PC-3 (cell line): ENCODE measurements around the gene RSPO4. TPM values are rescaled to one million over a fixed set of nuclear protein-coding genes. Genes with fewer than 3 reads are reported as not detected.

Experiments used
- ATAC-seq: fragments of 200-7000 bp; cut with Tn5 transposase; 2 replicates; pipeline ENCODE4 v1.9.1; 2020; ENCODE audit warnings: mild to moderate bottlenecking, moderate library complexity
- BruUV-seq: library from RNA; stranded (reverse); fragments of 400-500 nt; replicated peaks from 2 replicates; lab custom pipeline; 2021; lab: Mats Ljungman, UMichigan
- CTCF ChIA-PET: fragments of 300-600 bp; sonication (Branson Sonifier 250); formaldehyde crosslinking; loops from one replicate; lab custom pipeline; 2022; ENCODE audit warnings: antibody characterized with exemption; lab: Charles Lee
- POLR2A ChIA-PET: fragments of 300-600 bp; sonication (Branson Sonifier 250); formaldehyde crosslinking; loops from one replicate; lab custom pipeline; 2022; ENCODE audit warnings: antibody characterized with exemption; ENCODE audit not compliant: unreplicated experiment; lab: Charles Lee
- DNase-seq: peaks from one replicate; pipeline ENCODE4 v3.0.0-alpha.2; 2015
- H2AFZ ChIP-seq: fragments of 300-600 bp; sonication (generic); 2 replicates; pipeline ENCODE4 v1.6.0; 2016; ENCODE audit warnings: antibody characterized with exemption, low read length
- H3F3A ChIP-seq: fragments of 300-600 bp; sonication (generic); one replicate; pipeline ENCODE4 v1.6.0; 2017; ENCODE audit warnings: antibody characterized with exemption, low read length, control low read depth, mild to moderate bottlenecking; ENCODE audit not compliant: unreplicated experiment
- H3K27ac ChIP-seq: fragments of 300-600 bp; sonication (generic); 2 replicates; pipeline ENCODE4 v1.5.1; 2016; ENCODE audit warnings: mild to moderate bottlenecking, low read length
- H3K27me3 ChIP-seq: fragments of 300-600 bp; sonication (generic); 2 replicates; pipeline ENCODE4 v1.6.1; 2016; ENCODE audit warnings: low read length, mixed read lengths
- H3K36me3 ChIP-seq: fragments of 300-600 bp; sonication (generic); 2 replicates; pipeline ENCODE4 v1.6.1; 2016; ENCODE audit warnings: low read depth, mixed run types, low read length, mixed read lengths
- H3K4me1 ChIP-seq: fragments of 300-600 bp; sonication (generic); 2 replicates; pipeline ENCODE4 v1.5.1; 2016; ENCODE audit warnings: low read length; ENCODE audit not compliant: insufficient read depth
- H3K4me2 ChIP-seq: fragments of 300-600 bp; sonication (generic); 2 replicates; pipeline ENCODE4 v1.6.0; 2016; ENCODE audit warnings: low read length
- H3K4me3 ChIP-seq: fragments of 300-600 bp; sonication (generic); 2 replicates; pipeline ENCODE4 v1.5.1; 2016; ENCODE audit warnings: mild to moderate bottlenecking, low read length, mixed read lengths
- H3K79me2 ChIP-seq: fragments of 300-600 bp; sonication (generic); 2 replicates; pipeline ENCODE4 v1.6.1; 2017; ENCODE audit warnings: low read length, mixed read lengths
- H3K9ac ChIP-seq: fragments of 300-600 bp; sonication (generic); 2 replicates; pipeline ENCODE4 v1.6.0; 2016; ENCODE audit warnings: mild to moderate bottlenecking, low read length
- H3K9me2 ChIP-seq: fragments of 300-600 bp; sonication (generic); replicated peaks from 2 replicates; pipeline ENCODE4 v1.6.1; 2016; ENCODE audit warnings: mixed run types, low read length, mixed read lengths
- H3K9me3 ChIP-seq: fragments of 300-600 bp; sonication (generic); 2 replicates; pipeline ENCODE4 v1.6.1; 2016; ENCODE audit warnings: low read length, mixed read lengths
- H4K20me1 ChIP-seq: fragments of 300-600 bp; sonication (generic); 2 replicates; pipeline ENCODE4 v1.6.1; 2016; ENCODE audit warnings: low read length, mixed read lengths
- EZH2 ChIP-seq: fragments of 300-600 bp; sonication (generic); IDR thresholded peaks from one replicate; pipeline ENCODE4 v1.6.1; 2017; ENCODE audit warnings: antibody characterized with exemption, mild to moderate bottlenecking, low read length; ENCODE audit not compliant: unreplicated experiment
- EZH2phosphoT487 ChIP-seq: fragments of 300-600 bp; sonication (generic); IDR thresholded peaks from 2 replicates; pipeline ENCODE4 v1.6.1; 2018; ENCODE audit warnings: mild to moderate bottlenecking, antibody characterized with exemption, low read length, borderline replicate concordance
- intact Hi-C: fragments of 100-400 bp; cut with micrococcal nuclease; formaldehyde crosslinking; loops from 2 replicates; pipeline ENCODE4 v1.9.0; 2023
- total RNA-seq: library from RNA; depleted of rRNA; stranded (reverse); fragments of >200 nt; gene quantifications from 2 replicates; pipeline ENCODE4 v1.2.3, GENCODE V29; 2014
- TF ChIP-seq, protein P1 (sequence below): fragments of 300-600 bp; sonication (generic); conservative IDR thresholded peaks from 2 replicates; pipeline ENCODE4 v1.5.1; 2017; ENCODE audit warnings: antibody characterized with exemption, low read depth, mild to moderate bottlenecking, low read length

Gene RSPO4
- total RNA-seq, 1 experiment from 2014 or later = not detected

- Histone ChIP-seq H3K27ac (no peak overlapping the region), H3K4me1 (no peaks in the 10 kb centered on the region), H3K27me3 (peaks cover 43% of the 10 kb centered on the region; the same call in 1 of the 2 replicates), H3F3A (no peaks in the 10 kb centered on the region), H3K9ac (no peak overlapping the region), H3K4me3 (no peak overlapping the region), H3K36me3 (no peaks in the 10 kb centered on the region), H4K20me1 (no peaks in the 10 kb centered on the region), H3K4me2 (no peak overlapping the region), H2AFZ (no peak overlapping the region), H3K9me3 (no peaks in the 10 kb centered on the region), H3K9me2 (no peaks in the 10 kb centered on the region), H3K79me2 (no peaks in the 10 kb centered on the region)
- ATAC-seq (no peak), DNase-seq (no peak)
- CTCF ChIA-PET = no interaction called here
- TF ChIP-seq EZH2 (no peak), EZH2phosphoT487 (no peak)
- TF ChIP-seq, protein P1, sequence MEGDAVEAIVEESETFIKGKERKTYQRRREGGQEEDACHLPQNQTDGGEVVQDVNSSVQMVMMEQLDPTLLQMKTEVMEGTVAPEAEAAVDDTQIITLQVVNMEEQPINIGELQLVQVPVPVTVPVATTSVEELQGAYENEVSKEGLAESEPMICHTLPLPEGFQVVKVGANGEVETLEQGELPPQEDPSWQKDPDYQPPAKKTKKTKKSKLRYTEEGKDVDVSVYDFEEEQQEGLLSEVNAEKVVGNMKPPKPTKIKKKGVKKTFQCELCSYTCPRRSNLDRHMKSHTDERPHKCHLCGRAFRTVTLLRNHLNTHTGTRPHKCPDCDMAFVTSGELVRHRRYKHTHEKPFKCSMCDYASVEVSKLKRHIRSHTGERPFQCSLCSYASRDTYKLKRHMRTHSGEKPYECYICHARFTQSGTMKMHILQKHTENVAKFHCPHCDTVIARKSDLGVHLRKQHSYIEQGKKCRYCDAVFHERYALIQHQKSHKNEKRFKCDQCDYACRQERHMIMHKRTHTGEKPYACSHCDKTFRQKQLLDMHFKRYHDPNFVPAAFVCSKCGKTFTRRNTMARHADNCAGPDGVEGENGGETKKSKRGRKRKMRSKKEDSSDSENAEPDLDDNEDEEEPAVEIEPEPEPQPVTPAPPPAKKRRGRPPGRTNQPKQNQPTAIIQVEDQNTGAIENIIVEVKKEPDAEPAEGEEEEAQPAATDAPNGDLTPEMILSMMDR = no peak
- no TSS peak for BruUV-seq
- intact Hi-C loops = no loop called here
- POLR2A ChIA-PET = no interaction called here
Observed at GRCh38 chr20:1013566-1014340, 11.6 kb upstream of the RSPO4 start.

DNA sequence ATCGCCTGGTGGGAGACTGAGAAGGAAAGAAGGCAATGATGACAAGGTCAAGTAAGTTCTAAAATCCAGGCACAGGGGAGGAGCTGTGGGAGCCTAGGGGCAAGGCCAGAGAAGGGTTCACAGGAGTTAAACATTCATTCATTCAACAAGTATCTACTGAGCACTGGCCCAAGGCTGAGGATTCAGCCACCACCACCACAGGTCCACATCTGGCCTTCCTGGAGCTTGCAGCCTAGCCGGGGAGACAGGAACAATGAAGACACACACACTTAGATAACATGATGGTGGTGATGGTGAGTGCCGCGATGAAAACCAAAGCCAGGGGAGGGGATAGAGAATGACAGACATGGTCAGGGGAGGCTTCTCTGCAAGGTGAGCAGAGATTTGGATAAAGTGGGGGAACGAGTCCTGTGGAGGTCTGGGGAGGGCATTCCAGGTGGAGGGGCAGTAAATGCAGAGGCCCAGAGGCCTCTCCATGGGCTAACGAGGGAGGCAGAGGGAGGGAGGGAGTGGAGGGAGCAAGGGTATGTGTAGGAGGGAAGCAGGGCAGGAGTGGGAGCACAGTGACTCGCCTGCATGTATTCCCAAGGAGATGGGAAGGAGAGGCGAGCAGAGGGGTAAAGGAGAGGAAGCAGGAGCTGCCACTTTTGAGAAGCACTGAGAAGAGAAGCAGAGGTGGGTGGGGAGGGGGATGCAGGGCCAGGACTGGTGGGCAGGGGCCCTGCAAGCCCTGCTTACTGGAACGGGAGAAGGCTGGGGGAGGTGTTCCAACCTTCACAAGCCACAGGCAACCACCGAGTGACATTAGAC, 10.5 kb upstream of the RSPO4 start:
- no peaks in the 10 kb centered on the region for H3K9me3 ChIP-seq
- peaks cover 48% of the 10 kb centered on the region; the same call in 1 of the 2 replicates for H3K27me3 ChIP-seq
- no TSS peak for BruUV-seq
- H3K4me3 ChIP-seq = no peak overlapping the region
- H3K4me1 ChIP-seq = no peaks in the 10 kb centered on the region
- no peaks in the 10 kb centered on the region for H3F3A ChIP-seq
- intact Hi-C loops = no loop called here
- H3K9me2 ChIP-seq = no peaks in the 10 kb centered on the region
- H2AFZ ChIP-seq = no peak overlapping the region
- H3K27ac ChIP-seq = no peak overlapping the region
- H4K20me1 ChIP-seq = no peaks in the 10 kb centered on the region
- H3K79me2 ChIP-seq = no peaks in the 10 kb centered on the region
- TF ChIP-seq EZH2phosphoT487 (no peak), EZH2 (no peak)
- TF ChIP-seq, protein P1 = no peak
- no peak for ATAC-seq
- H3K9ac ChIP-seq = no peak overlapping the region
- H3K36me3 ChIP-seq = no peaks in the 10 kb centered on the region
- H3K4me2 ChIP-seq = no peak overlapping the region
- DNase-seq = no peak
- POLR2A ChIA-PET = no interaction called here
- CTCF ChIA-PET = no interaction called here
